HepG2 (cell line): ENCODE measurements around the gene COL18A1. TPM values are rescaled to one million over a fixed set of nuclear protein-coding genes. Genes with fewer than 3 reads are reported as not detected.

Source experiments
- ATRX ChIP-seq: sonication (generic); formaldehyde crosslinking; IDR thresholded peaks from 2 replicates; pipeline ENCODE4 v1.4.0; 2020; ENCODE audit warnings: missing genetic modification reagents, borderline replicate concordance
- BHLHE40 ChIP-seq: IDR thresholded peaks from 2 replicates; pipeline ENCODE4 v1.6.1; 2011; ENCODE audit warnings: low read length, improper control_type of control experiment
- ESRRA ChIP-seq: sonication (generic); formaldehyde crosslinking; IDR thresholded peaks from 2 replicates; pipeline ENCODE4 v1.5.1; 2020; ENCODE audit warnings: mild to moderate bottlenecking, low read depth, missing genetic modification reagents
- FOXP4 ChIP-seq: sonication (generic); formaldehyde crosslinking; IDR thresholded peaks from 2 replicates; pipeline ENCODE4 v1.4.0; 2020; ENCODE audit warnings: missing genetic modification reagents
- ISL2 ChIP-seq: sonication (generic); formaldehyde crosslinking; IDR thresholded peaks from 2 replicates; pipeline ENCODE4 v1.5.0; 2020; ENCODE audit warnings: missing genetic modification reagents
- NONO ChIP-seq, 2 experiments: fragments of 450-650 bp in 1 of 2; sonication (generic) in 1 of 2; formaldehyde crosslinking in 1 of 2; IDR thresholded peaks in 1 of 2; conservative IDR thresholded peaks in 1 of 2; 2 replicates each; pipeline versions ENCODE4 v1.6.1 to v1.8.0; 2017 to 2022; ENCODE audit warnings: mild to moderate bottlenecking in 1 of 2, missing genetic modification reagents in 1 of 2, moderate library complexity in 1 of 2
- NR2C2 ChIP-seq: sonication (generic); formaldehyde crosslinking; IDR thresholded peaks from 2 replicates; pipeline ENCODE4 v1.4.0; 2020; ENCODE audit warnings: missing genetic modification reagents, mild to moderate bottlenecking, moderate library complexity, borderline replicate concordance
- NR2F1 ChIP-seq, 2 experiments: fragments of 450-650 bp in 1 of 2; formaldehyde crosslinking in 1 of 2; IDR thresholded peaks; 2 replicates each; pipeline versions ENCODE4 v1.5.0 to v1.6.1; 2016 to 2020; ENCODE audit warnings: mild to moderate bottlenecking in 1 of 2, missing compliant biosample characterization in 1 of 2, missing genetic modification reagents in 1 of 2, moderate library complexity in 1 of 2
- NR2F6 ChIP-seq, 2 experiments: IDR thresholded peaks; 2 replicates each; pipeline ENCODE4 v1.6.1; 2016; ENCODE audit warnings: antibody characterized with exemption in 1 of 2, mild to moderate bottlenecking in 1 of 2
- RBM22 ChIP-seq: fragments of 200-400 bp; formaldehyde crosslinking; optimal IDR thresholded peaks from 2 replicates; pipeline ENCODE3; 2017; ENCODE audit warnings: mild to moderate bottlenecking, low read length, moderate library complexity
- TARDBP ChIP-seq: sonication (generic); formaldehyde crosslinking; IDR thresholded peaks from 2 replicates; pipeline ENCODE4 v1.8.0; 2022; ENCODE audit warnings: mild to moderate bottlenecking, missing genetic modification reagents
- ZC3H13 ChIP-seq: sonication (generic); formaldehyde crosslinking; IDR thresholded peaks from 2 replicates; pipeline ENCODE4 v1.8.1; 2023; ENCODE audit warnings: mild to moderate bottlenecking, missing genetic modification reagents, moderate library complexity
- ZNF441 ChIP-seq: sonication (generic); formaldehyde crosslinking; IDR thresholded peaks from 2 replicates; pipeline ENCODE4 v1.7.0; 2021; ENCODE audit warnings: missing genetic modification reagents, borderline replicate concordance
- ZXDC ChIP-seq: sonication (generic); formaldehyde crosslinking; IDR thresholded peaks from 2 replicates; pipeline ENCODE4 v1.5.0; 2020; ENCODE audit warnings: mild to moderate bottlenecking, missing genetic modification reagents
- polyA plus RNA-seq, 8 experiments: library from polyadenylated mRNA; depleted of rRNA in 3 of 8; stranded (reverse) in 7 of 8; unstranded in 1 of 8; fragments of >200 nt; fragmentation: Illumina TruSeq in 4 of 8; extraction: Trizol in 4 of 8; gene quantifications; 2 replicates each; pipeline versions ENCODE4 v1.2.1 to v1.2.3, GENCODE V29; 2011 to 2016; ENCODE audit warnings: low read depth in 4 of 8, missing spikeins in 1 of 8, mixed read lengths in 1 of 8; ENCODE audit not compliant: insufficient read depth in 1 of 8
- total RNA-seq, 5 experiments: library from RNA; depleted of rRNA; stranded (reverse); fragments of >200 nt; fragmentation: Illumina TruSeq; extraction: Trizol; gene quantifications; 2 replicates each; pipeline ENCODE4 v1.2.3, GENCODE V29; 2016; ENCODE audit warnings: low read depth in 1 of 5
- TF ChIP-seq, protein P1 (sequence below): sonication (generic); formaldehyde crosslinking; IDR thresholded peaks from 2 replicates; pipeline ENCODE4 v1.8.0; 2022; ENCODE audit warnings: missing genetic modification reagents, low read depth, mild to moderate bottlenecking, borderline replicate concordance
- TF ChIP-seq, protein P2 (sequence below): sonication (generic); formaldehyde crosslinking; IDR thresholded peaks from 2 replicates; pipeline ENCODE4 v1.4.0; 2020; ENCODE audit warnings: missing genetic modification reagents, borderline replicate concordance
- TF ChIP-seq, protein P3 (sequence below): sonication (generic); formaldehyde crosslinking; IDR thresholded peaks from 2 replicates; pipeline ENCODE4 v1.5.1; 2020; ENCODE audit warnings: missing genetic modification reagents, mild to moderate bottlenecking, borderline replicate concordance

COL18A1 gene
- total and polyA plus RNA-seq, 2 of the 13 experiments (the other 11 are each of a cell fraction or from before 2014, with no cell fraction given) = 79.0 to 102 TPM

DNA sequence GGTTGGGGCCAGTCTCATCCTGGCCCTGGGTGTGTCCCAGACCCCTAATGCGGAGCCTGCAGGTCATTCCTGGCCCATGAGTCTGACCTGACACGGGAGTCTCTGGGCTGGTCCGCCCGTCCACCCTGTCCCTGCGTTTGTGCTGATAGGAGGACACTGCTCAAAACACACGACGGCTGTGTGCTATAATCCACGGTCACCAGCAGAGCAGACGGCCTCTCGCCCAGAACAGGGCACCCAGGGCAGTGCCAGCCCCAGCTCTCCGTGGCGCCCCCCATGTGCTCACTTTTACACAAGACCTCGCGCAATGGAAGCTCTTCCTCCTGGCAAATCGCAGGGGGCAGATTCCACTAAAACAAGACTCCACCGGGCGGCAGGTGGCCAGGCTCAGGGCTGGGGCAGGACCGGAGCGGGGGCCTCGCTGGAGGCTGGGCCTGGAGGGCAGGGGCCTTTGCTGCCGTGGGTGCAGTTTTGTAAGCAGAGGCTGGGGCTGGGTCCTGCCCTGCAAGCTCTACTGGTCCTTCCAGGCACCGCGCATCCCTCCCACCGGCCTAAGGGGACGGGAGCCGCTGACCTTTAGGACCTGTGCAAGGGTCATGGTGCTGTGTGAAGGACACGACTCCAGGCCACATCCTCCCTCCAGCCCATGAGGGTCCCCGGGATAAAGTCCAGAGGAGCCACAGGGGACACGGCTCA is 147.9 kb downstream of the COL18A1 start (continued):
- TF ChIP-seq ZXDC = no peak
- TF ChIP-seq NR2C2 (CRISPR knock-in tag) = peak; percentile 76
- TF ChIP-seq ATRX (CRISPR knock-in tag) = no peak
- TF ChIP-seq ESRRA (CRISPR knock-in tag) = peak; percentile 99
- TF ChIP-seq ZNF441 (CRISPR knock-in tag) = no peak
- 0 out of 2 replicates have a peak, but pooled peaks have one; percentile 42 for TF ChIP-seq NR2F6 (IDR thresholded peaks at IDR 0.05)
- peak; percentile 67 for TF ChIP-seq NR2F6 (CRISPR knock-in tag; IDR thresholded peaks at IDR 0.05)
- TF ChIP-seq, protein P1, sequence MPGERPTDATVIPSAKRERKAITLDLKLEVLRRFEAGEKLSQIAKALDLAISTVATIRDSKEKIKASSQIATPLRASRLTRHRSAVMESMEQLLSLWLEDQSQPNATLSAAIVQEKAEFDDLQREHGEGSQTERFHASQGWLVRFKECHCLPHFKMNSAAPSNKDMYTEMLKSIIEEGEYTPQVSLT (CRISPR knock-in tag) = no peak
- no peak for TF ChIP-seq ISL2 (CRISPR knock-in tag)
- no peak for TF ChIP-seq BHLHE40
- TF ChIP-seq, protein P2, sequence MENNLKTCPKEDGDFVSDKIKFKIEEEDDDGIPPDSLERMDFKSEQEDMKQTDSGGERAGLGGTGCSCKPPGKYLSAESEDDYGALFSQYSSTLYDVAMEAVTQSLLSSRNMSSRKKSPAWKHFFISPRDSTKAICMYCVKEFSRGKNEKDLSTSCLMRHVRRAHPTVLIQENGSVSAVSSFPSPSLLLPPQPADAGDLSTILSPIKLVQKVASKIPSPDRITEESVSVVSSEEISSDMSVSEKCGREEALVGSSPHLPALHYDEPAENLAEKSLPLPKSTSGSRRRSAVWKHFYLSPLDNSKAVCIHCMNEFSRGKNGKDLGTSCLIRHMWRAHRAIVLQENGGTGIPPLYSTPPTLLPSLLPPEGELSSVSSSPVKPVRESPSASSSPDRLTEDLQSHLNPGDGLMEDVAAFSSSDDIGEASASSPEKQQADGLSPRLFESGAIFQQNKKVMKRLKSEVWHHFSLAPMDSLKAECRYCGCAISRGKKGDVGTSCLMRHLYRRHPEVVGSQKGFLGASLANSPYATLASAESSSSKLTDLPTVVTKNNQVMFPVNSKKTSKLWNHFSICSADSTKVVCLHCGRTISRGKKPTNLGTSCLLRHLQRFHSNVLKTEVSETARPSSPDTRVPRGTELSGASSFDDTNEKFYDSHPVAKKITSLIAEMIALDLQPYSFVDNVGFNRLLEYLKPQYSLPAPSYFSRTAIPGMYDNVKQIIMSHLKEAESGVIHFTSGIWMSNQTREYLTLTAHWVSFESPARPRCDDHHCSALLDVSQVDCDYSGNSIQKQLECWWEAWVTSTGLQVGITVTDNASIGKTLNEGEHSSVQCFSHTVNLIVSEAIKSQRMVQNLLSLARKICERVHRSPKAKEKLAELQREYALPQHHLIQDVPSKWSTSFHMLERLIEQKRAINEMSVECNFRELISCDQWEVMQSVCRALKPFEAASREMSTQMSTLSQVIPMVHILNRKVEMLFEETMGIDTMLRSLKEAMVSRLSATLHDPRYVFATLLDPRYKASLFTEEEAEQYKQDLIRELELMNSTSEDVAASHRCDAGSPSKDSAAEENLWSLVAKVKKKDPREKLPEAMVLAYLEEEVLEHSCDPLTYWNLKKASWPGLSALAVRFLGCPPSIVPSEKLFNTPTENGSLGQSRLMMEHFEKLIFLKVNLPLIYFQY (CRISPR knock-in tag) = no peak
- no peak for TF ChIP-seq RBM22
- no peak for TF ChIP-seq NONO (IDR thresholded peaks at IDR 0.05)
- 0 out of 2 replicates have a peak, but pooled peaks have one; percentile 24 for TF ChIP-seq NONO (CRISPR knock-in tag; conservative IDR thresholded peaks at IDR 0.05)
- no peak for TF ChIP-seq FOXP4
- no peak for TF ChIP-seq ZC3H13 (CRISPR knock-in tag)
- peak; percentile 46 to 60; a peak in 1 of 4 replicates for TF ChIP-seq NR2F1 (CRISPR knock-in tag; IDR thresholded peaks at IDR 0.05)
- TF ChIP-seq TARDBP (CRISPR knock-in tag) = peak; percentile 39; the same call in 1 of the 2 replicates
- TF ChIP-seq, protein P3, sequence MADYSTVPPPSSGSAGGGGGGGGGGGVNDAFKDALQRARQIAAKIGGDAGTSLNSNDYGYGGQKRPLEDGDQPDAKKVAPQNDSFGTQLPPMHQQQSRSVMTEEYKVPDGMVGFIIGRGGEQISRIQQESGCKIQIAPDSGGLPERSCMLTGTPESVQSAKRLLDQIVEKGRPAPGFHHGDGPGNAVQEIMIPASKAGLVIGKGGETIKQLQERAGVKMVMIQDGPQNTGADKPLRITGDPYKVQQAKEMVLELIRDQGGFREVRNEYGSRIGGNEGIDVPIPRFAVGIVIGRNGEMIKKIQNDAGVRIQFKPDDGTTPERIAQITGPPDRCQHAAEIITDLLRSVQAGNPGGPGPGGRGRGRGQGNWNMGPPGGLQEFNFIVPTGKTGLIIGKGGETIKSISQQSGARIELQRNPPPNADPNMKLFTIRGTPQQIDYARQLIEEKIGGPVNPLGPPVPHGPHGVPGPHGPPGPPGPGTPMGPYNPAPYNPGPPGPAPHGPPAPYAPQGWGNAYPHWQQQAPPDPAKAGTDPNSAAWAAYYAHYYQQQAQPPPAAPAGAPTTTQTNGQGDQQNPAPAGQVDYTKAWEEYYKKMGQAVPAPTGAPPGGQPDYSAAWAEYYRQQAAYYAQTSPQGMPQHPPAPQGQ (CRISPR knock-in tag) = no peak
